ENCODE measurements around the gene SUMF1. TPM values are rescaled to one million over a fixed set of nuclear protein-coding genes. Genes with fewer than 3 reads are reported as not detected.

Gene SUMF1
- total RNA-seq, 4 donors from 2014 or later: 28.7 to 49.0 (median 41.6) TPM

- DNase-seq (ENCODE audit: extremely low spot score): no peak
- H3K9me3 ChIP-seq: no peaks in the 10 kb centered on the region
- no peak for TF ChIP-seq POLR2A (IDR thresholded peaks at IDR 0.05; ENCODE audit: low read depth)
- TF ChIP-seq POLR2AphosphoS5 (IDR thresholded peaks at IDR 0.05): no peak
- TF ChIP-seq EP300 (IDR thresholded peaks at IDR 0.05): no peak
- TF ChIP-seq, protein P1, sequence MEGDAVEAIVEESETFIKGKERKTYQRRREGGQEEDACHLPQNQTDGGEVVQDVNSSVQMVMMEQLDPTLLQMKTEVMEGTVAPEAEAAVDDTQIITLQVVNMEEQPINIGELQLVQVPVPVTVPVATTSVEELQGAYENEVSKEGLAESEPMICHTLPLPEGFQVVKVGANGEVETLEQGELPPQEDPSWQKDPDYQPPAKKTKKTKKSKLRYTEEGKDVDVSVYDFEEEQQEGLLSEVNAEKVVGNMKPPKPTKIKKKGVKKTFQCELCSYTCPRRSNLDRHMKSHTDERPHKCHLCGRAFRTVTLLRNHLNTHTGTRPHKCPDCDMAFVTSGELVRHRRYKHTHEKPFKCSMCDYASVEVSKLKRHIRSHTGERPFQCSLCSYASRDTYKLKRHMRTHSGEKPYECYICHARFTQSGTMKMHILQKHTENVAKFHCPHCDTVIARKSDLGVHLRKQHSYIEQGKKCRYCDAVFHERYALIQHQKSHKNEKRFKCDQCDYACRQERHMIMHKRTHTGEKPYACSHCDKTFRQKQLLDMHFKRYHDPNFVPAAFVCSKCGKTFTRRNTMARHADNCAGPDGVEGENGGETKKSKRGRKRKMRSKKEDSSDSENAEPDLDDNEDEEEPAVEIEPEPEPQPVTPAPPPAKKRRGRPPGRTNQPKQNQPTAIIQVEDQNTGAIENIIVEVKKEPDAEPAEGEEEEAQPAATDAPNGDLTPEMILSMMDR (IDR thresholded peaks at IDR 0.05): no peak
- WGBS: 57% methylated on average over 1 of the region's 1 CpG
- intact Hi-C loops (cut with DNase I): no loop called here
- H3K36me3 ChIP-seq: peaks cover 0 to 57% (median 12%) of the 10 kb centered on the region in 4 donors
- no peaks in the 10 kb centered on the region for H3K27me3 ChIP-seq
- peak overlapping the region in 3 of 4 donors; percentile 8 to 45 (median 39) for H3K27ac ChIP-seq (replicated peaks in 1 of 4)
- peaks cover 0 to 13% (median 12%) of the 10 kb centered on the region in 4 donors for H3K4me1 ChIP-seq
- H3K4me3 ChIP-seq: no peak overlapping the region
Observed at GRCh38 chr3:4417449-4417848, 49.6 kb downstream of the SUMF1 start.

GRCh38 chr3:4416961-4417360 is 50.1 kb downstream of the SUMF1 start:
- Histone ChIP-seq H3K4me1 (peaks cover 0 to 13% (median 12%) of the 10 kb centered on the region in 4 donors), H3K9me3 (no peaks in the 10 kb centered on the region), H3K4me3 (no peak overlapping the region), H3K27me3 (no peaks in the 10 kb centered on the region), H3K36me3 (peaks cover 0 to 60% (median 12%) of the 10 kb centered on the region in 4 donors), H3K27ac (replicated peaks in 1 of 4) (peak overlapping the region in 3 of 4 donors; percentile 8 to 45 (median 39))
- intact Hi-C loops (cut with DNase I): no loop called here
- TF ChIP-seq, protein P1 (IDR thresholded peaks at IDR 0.05): no peak
- no peak for TF ChIP-seq POLR2A (IDR thresholded peaks at IDR 0.05; ENCODE audit: low read depth)
- TF ChIP-seq EP300 (IDR thresholded peaks at IDR 0.05): no peak
- no peak for TF ChIP-seq POLR2AphosphoS5 (IDR thresholded peaks at IDR 0.05)
- 70% methylated on average over 6 of the region's 6 CpGs for WGBS
- no peak for DNase-seq (ENCODE audit: extremely low spot score)

GRCh38 chr3:4416427-4416945 is 50.6 kb downstream of the SUMF1 start:
- DNase-seq (ENCODE audit: extremely low spot score): no peak
- no peaks in the 10 kb centered on the region for H3K27me3 ChIP-seq
- peak overlapping the region in 1 of 4 donors; percentile 39 for H3K27ac ChIP-seq (replicated peaks in 1 of 4)
- H3K4me3 ChIP-seq: no peak overlapping the region
- H3K36me3 ChIP-seq: peaks cover 0 to 60% (median 12%) of the 10 kb centered on the region in 4 donors
- intact Hi-C loops (cut with DNase I): no loop called here
- TF ChIP-seq POLR2AphosphoS5 (IDR thresholded peaks at IDR 0.05) (no peak), POLR2A (IDR thresholded peaks at IDR 0.05; ENCODE audit: low read depth) (no peak), EP300 (IDR thresholded peaks at IDR 0.05) (no peak)
- TF ChIP-seq, protein P1 (IDR thresholded peaks at IDR 0.05): no peak
- 93% methylated on average over 5 of the region's 5 CpGs for WGBS
- no peaks in the 10 kb centered on the region for H3K9me3 ChIP-seq
- H3K4me1 ChIP-seq: peaks cover 0 to 13% (median 12%) of the 10 kb centered on the region in 4 donors

- no peak overlapping the region for H3K4me3 ChIP-seq
- peaks cover 4 to 74% (median 14%) of the 10 kb centered on the region in 4 donors for H3K36me3 ChIP-seq
- 95% methylated on average over 1 of the region's 1 CpG for WGBS
- H3K9me3 ChIP-seq: no peaks in the 10 kb centered on the region
- H3K4me1 ChIP-seq: peaks cover 0 to 13% (median 12%) of the 10 kb centered on the region in 4 donors
- no peak for DNase-seq (ENCODE audit: extremely low spot score)
- intact Hi-C loops (cut with DNase I): no loop called here
- H3K27me3 ChIP-seq: no peaks in the 10 kb centered on the region
- TF ChIP-seq POLR2AphosphoS5 (IDR thresholded peaks at IDR 0.05) (no peak), POLR2A (IDR thresholded peaks at IDR 0.05; ENCODE audit: low read depth) (no peak), EP300 (IDR thresholded peaks at IDR 0.05) (no peak)
- TF ChIP-seq, protein P1 (IDR thresholded peaks at IDR 0.05): no peak
- H3K27ac ChIP-seq (replicated peaks in 1 of 4): no peak overlapping the region
Observed at GRCh38 chr3:4413467-4413866, 53.6 kb downstream of the SUMF1 start.

DNA sequence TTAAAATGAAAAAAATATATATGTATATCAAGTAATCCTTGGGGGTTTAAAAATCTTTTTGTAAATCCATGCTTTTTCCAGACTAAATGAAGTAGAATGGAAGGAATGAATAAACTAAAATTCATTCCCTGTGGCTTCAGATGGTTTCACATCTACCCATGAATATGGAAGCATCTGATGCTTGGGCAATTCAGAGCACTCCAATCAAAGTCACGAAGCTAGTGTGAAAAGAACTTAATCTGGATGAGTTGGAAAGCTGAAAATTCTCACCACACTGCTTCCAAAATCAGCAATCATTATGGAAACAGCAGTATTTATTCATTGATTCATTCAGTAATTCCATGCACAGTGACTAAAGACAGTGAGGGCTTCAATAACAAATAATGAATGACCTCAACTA is 55.2 kb downstream of the SUMF1 start:
- peaks cover 4 to 71% (median 13%) of the 10 kb centered on the region in 4 donors for H3K36me3 ChIP-seq
- WGBS: 100% methylated on average over 1 of the region's 1 CpG
- TF ChIP-seq POLR2AphosphoS5 (IDR thresholded peaks at IDR 0.05): no peak
- TF ChIP-seq, protein P1 (IDR thresholded peaks at IDR 0.05): no peak
- TF ChIP-seq EP300 (IDR thresholded peaks at IDR 0.05): no peak
- TF ChIP-seq POLR2A (IDR thresholded peaks at IDR 0.05; ENCODE audit: low read depth): no peak
- peaks cover 0 to 4% (median 4%) of the 10 kb centered on the region in 4 donors for H3K4me1 ChIP-seq
- H3K27ac ChIP-seq (replicated peaks in 1 of 4): no peak overlapping the region
- no peaks in the 10 kb centered on the region for H3K27me3 ChIP-seq
- no peak overlapping the region for H3K4me3 ChIP-seq
- H3K9me3 ChIP-seq: no peaks in the 10 kb centered on the region
- intact Hi-C loops (cut with DNase I): no loop called here
- no peak for DNase-seq (ENCODE audit: extremely low spot score)

All from esophagus muscularis mucosa (tissue), 4 donors.